Chondrocyte (in vitro differentiated cells): ENCODE data around the gene AKT3. TPM values are rescaled to one million over a fixed set of nuclear protein-coding genes. Genes with fewer than 3 reads are reported as not detected.

Source experiments
- DNase-seq: peaks from one replicate; pipeline ENCODE4 v3.0.0; 2021; ENCODE audit warnings: mixed read lengths, low spot score
- H3K27ac Mint-ChIP-seq: one replicate; pipeline ENCODE4 v1.8.0; 2021; ENCODE audit warnings: mild to moderate bottlenecking, moderate library complexity, mixed read lengths; ENCODE audit not compliant: unreplicated experiment
- H3K27me3 Mint-ChIP-seq: 2 replicates; pipeline ENCODE4 v1.8.0; 2021; ENCODE audit warnings: low read depth, mixed read lengths
- H3K36me3 Mint-ChIP-seq: 2 replicates; pipeline ENCODE4 v1.8.0; 2021; ENCODE audit warnings: low read depth, mixed read lengths
- H3K4me1 Mint-ChIP-seq: 2 replicates; pipeline ENCODE4 v1.8.0; 2021; ENCODE audit warnings: low read depth, mild to moderate bottlenecking, mixed read lengths
- H3K4me3 Mint-ChIP-seq: one replicate; pipeline ENCODE4 v1.8.0; 2021; ENCODE audit warnings: mild to moderate bottlenecking, moderate library complexity, mixed read lengths; ENCODE audit not compliant: unreplicated experiment
- H3K9me3 Mint-ChIP-seq: 2 replicates; pipeline ENCODE4 v1.8.0; 2021; ENCODE audit warnings: low read depth, mixed read lengths
- CTCF ChIP-seq: fragments of 200-600 bp; sonication (generic); IDR thresholded peaks from 2 replicates; pipeline ENCODE4 v1.5.0; 2021; ENCODE audit warnings: antibody characterized with exemption, mild to moderate bottlenecking, moderate library complexity
- total RNA-seq: library from RNA; stranded (reverse); gene quantifications from 3 replicates; pipeline ENCODE4 v1.2.1, GENCODE V29; 2021

The AKT3 gene
- total RNA-seq, 1 donor from 2014 or later: 111 TPM

GRCh38 chr1:243701872-243702271 lies 148.2 kb downstream of the AKT3 start:
- TF ChIP-seq CTCF: no peak
- H3K4me3 Mint-ChIP-seq: no peak overlapping the region
- no peaks in the 10 kb centered on the region for H3K27me3 Mint-ChIP-seq
- H3K27ac Mint-ChIP-seq: no peak overlapping the region
- H3K4me1 Mint-ChIP-seq: peaks cover 2% of the 10 kb centered on the region
- no peaks in the 10 kb centered on the region for H3K36me3 Mint-ChIP-seq
- DNase-seq: no peak
- H3K9me3 Mint-ChIP-seq: no peaks in the 10 kb centered on the region

- H3K36me3 Mint-ChIP-seq: peaks cover 11% of the 10 kb centered on the region
- no peaks in the 10 kb centered on the region for H3K9me3 Mint-ChIP-seq
- peaks cover 14% of the 10 kb centered on the region for H3K4me1 Mint-ChIP-seq
- H3K27me3 Mint-ChIP-seq: no peaks in the 10 kb centered on the region
- no peak for TF ChIP-seq CTCF
- no peak for DNase-seq
- no peak overlapping the region for H3K27ac Mint-ChIP-seq
- H3K4me3 Mint-ChIP-seq: no peak overlapping the region
These were observed 156.2 kb downstream of the AKT3 start for GRCh38 chr1:243693800-243694199.

- TF ChIP-seq CTCF: no peak
- H3K4me1 Mint-ChIP-seq: no peaks in the 10 kb centered on the region
- DNase-seq: no peak
- H3K36me3 Mint-ChIP-seq: peaks cover 12% of the 10 kb centered on the region
- no peaks in the 10 kb centered on the region for H3K27me3 Mint-ChIP-seq
- no peak overlapping the region for H3K4me3 Mint-ChIP-seq
- H3K9me3 Mint-ChIP-seq: no peaks in the 10 kb centered on the region
- H3K27ac Mint-ChIP-seq: no peak overlapping the region
These were observed 163.9 kb downstream of the AKT3 start for GRCh38 chr1:243686159-243686558.

GRCh38 chr1:243680860-243681259 lies 169.2 kb downstream of the AKT3 start:
- Mint-ChIP-seq H3K4me3 (no peak overlapping the region), H3K27ac (no peak overlapping the region), H3K36me3 (peaks cover 8% of the 10 kb centered on the region), H3K27me3 (no peaks in the 10 kb centered on the region), H3K9me3 (no peaks in the 10 kb centered on the region), H3K4me1 (peaks cover 5% of the 10 kb centered on the region)
- no peak for DNase-seq
- no peak for TF ChIP-seq CTCF

GRCh38 chr1:243672539-243673074 lies 177.4 kb downstream of the AKT3 start:
- Mint-ChIP-seq H3K27ac (no peak overlapping the region), H3K27me3 (no peaks in the 10 kb centered on the region), H3K4me1 (peaks cover 18% of the 10 kb centered on the region), H3K9me3 (no peaks in the 10 kb centered on the region), H3K36me3 (no peaks in the 10 kb centered on the region), H3K4me3 (no peak overlapping the region)
- no peak for DNase-seq
- TF ChIP-seq CTCF: no peak
